ENCODE data around the gene SESN1. TPM values are rescaled to one million over a fixed set of nuclear protein-coding genes. Genes with fewer than 3 reads are reported as not detected.

Gene SESN1
- total RNA-seq, 2 donors from 2014 or later: 26.2 to 63.1 TPM

- no peak for TF ChIP-seq CTCF (IDR thresholded peaks at IDR 0.05)
- peak overlapping the region; percentile 54 for H3K4me3 ChIP-seq
- peaks cover 29 to 40% of the 10 kb centered on the region in 2 donors for H3K4me1 ChIP-seq (ENCODE audit: control insufficient read depth in 1 of 2, low read depth in 2 of 2)
- DNase-seq (ENCODE audit: low spot score): no peak
- no peak for ATAC-seq (ENCODE audit: insufficient number of reproducible peaks, low FRiP score, low read depth)
- H3K9me3 ChIP-seq: no peaks in the 10 kb centered on the region
- H3K27me3 ChIP-seq (replicated peaks; ENCODE audit: insufficient read depth): no peaks in the 10 kb centered on the region
- peak overlapping the region in 1 of 2 donors; percentile 66 for H3K27ac ChIP-seq
- H3K36me3 ChIP-seq: peaks cover 19% of the 10 kb centered on the region
These were observed 91.8 kb downstream of the SESN1 start for GRCh38 chr6:109002882-109003281.

- H3K27me3 ChIP-seq (replicated peaks; ENCODE audit: insufficient read depth): no peaks in the 10 kb centered on the region
- peaks cover 19% of the 10 kb centered on the region for H3K36me3 ChIP-seq
- H3K9me3 ChIP-seq: no peaks in the 10 kb centered on the region
- DNase-seq (ENCODE audit: low spot score) (no peak), ATAC-seq (ENCODE audit: insufficient number of reproducible peaks, low FRiP score, low read depth) (peak; percentile 54)
- peak overlapping the region; percentile 54 for H3K4me3 ChIP-seq
- H3K4me1 ChIP-seq (ENCODE audit: control insufficient read depth in 1 of 2, low read depth in 2 of 2): peaks cover 25 to 33% of the 10 kb centered on the region in 2 donors
- TF ChIP-seq CTCF (IDR thresholded peaks at IDR 0.05): no peak
- peak overlapping the region; percentile 60 to 66 for H3K27ac ChIP-seq
These were observed 92.5 kb downstream of the SESN1 start for GRCh38 chr6:109002051-109002697.

GRCh38 chr6:109001291-109001894 is 93.3 kb downstream of the SESN1 start:
- H3K4me3 ChIP-seq: peak overlapping the region; percentile 54
- no peak for DNase-seq (ENCODE audit: low spot score)
- peaks cover 25 to 28% of the 10 kb centered on the region in 2 donors for H3K4me1 ChIP-seq (ENCODE audit: control insufficient read depth in 1 of 2, low read depth in 2 of 2)
- TF ChIP-seq CTCF (IDR thresholded peaks at IDR 0.05): no peak
- H3K9me3 ChIP-seq: no peaks in the 10 kb centered on the region
- no peak overlapping the region for H3K27ac ChIP-seq
- no peaks in the 10 kb centered on the region for H3K27me3 ChIP-seq (replicated peaks; ENCODE audit: insufficient read depth)
- no peak for ATAC-seq (ENCODE audit: insufficient number of reproducible peaks, low FRiP score, low read depth)
- peaks cover 19% of the 10 kb centered on the region for H3K36me3 ChIP-seq

GRCh38 chr6:109000289-109000688 is 94.4 kb downstream of the SESN1 start:
- DNase-seq (ENCODE audit: low spot score): no peak
- Histone ChIP-seq H3K9me3 (no peaks in the 10 kb centered on the region), H3K4me1 (ENCODE audit: control insufficient read depth in 1 of 2, low read depth in 2 of 2) (peaks cover 25 to 28% of the 10 kb centered on the region in 2 donors), H3K27me3 (replicated peaks; ENCODE audit: insufficient read depth) (no peaks in the 10 kb centered on the region), H3K4me3 (no peak overlapping the region), H3K27ac (no peak overlapping the region), H3K36me3 (peaks cover 19% of the 10 kb centered on the region)
- no peak for TF ChIP-seq CTCF (IDR thresholded peaks at IDR 0.05)
- no peak for ATAC-seq (ENCODE audit: insufficient number of reproducible peaks, low FRiP score, low read depth)

- DNase-seq (ENCODE audit: low spot score) (no peak), ATAC-seq (ENCODE audit: insufficient number of reproducible peaks, low FRiP score, low read depth) (no peak)
- Histone ChIP-seq H3K9me3 (no peaks in the 10 kb centered on the region), H3K4me3 (no peak overlapping the region), H3K36me3 (peaks cover 19% of the 10 kb centered on the region), H3K27ac (no peak overlapping the region), H3K27me3 (replicated peaks; ENCODE audit: insufficient read depth) (no peaks in the 10 kb centered on the region), H3K4me1 (ENCODE audit: control insufficient read depth in 1 of 2, low read depth in 2 of 2) (peaks cover 25 to 28% of the 10 kb centered on the region in 2 donors)
- TF ChIP-seq CTCF (IDR thresholded peaks at IDR 0.05): no peak
These were observed 95.2 kb downstream of the SESN1 start for GRCh38 chr6:108999428-108999827.
